IMR-90 (cell line): ENCODE data around the gene KCTD5.

Experiments used
- CEBPB ChIP-seq: IDR thresholded peaks from 2 replicates; pipeline ENCODE4 v1.6.1; 2012; ENCODE audit warnings: low read depth, low read length, improper control_type of control experiment
- CHD1 ChIP-seq: IDR thresholded peaks from 2 replicates; pipeline ENCODE4 v1.6.1; 2012; ENCODE audit warnings: low read depth, low read length, improper control_type of control experiment
- CTCF ChIP-seq: conservative IDR thresholded peaks from 2 replicates; pipeline ENCODE4 v1.5.1; 2012; ENCODE audit warnings: mild to moderate bottlenecking, low read depth, low read length, improper control_type of control experiment
- ELK1 ChIP-seq: fragments of 150-350 bp; IDR thresholded peaks from 2 replicates; pipeline ENCODE4 v1.6.1; 2016; ENCODE audit warnings: low read depth, mild to moderate bottlenecking, low read length, moderate library complexity, borderline replicate concordance
- FOS ChIP-seq: fragments of 150-350 bp; IDR thresholded peaks from 2 replicates; pipeline ENCODE4 v1.6.1; 2016; ENCODE audit warnings: low read depth, low read length
- MAFK ChIP-seq: IDR thresholded peaks from 2 replicates; pipeline ENCODE4 v1.6.1; 2012; ENCODE audit warnings: low read depth, low read length, improper control_type of control experiment
- MXI1 ChIP-seq: IDR thresholded peaks from 2 replicates; pipeline ENCODE4 v1.6.1; 2012; ENCODE audit warnings: low read depth, mild to moderate bottlenecking, low read length, moderate library complexity, borderline replicate concordance
- NFE2L2 ChIP-seq: fragments of 150-350 bp; IDR thresholded peaks from 2 replicates; pipeline ENCODE4 v1.6.1; 2016; ENCODE audit warnings: low read depth, mild to moderate bottlenecking, low read length
- POLR2A ChIP-seq: IDR thresholded peaks from 2 replicates; pipeline ENCODE4 v1.6.1; 2012; ENCODE audit warnings: mild to moderate bottlenecking, low read depth, low read length
- RAD21 ChIP-seq: IDR thresholded peaks from 2 replicates; pipeline ENCODE4 v1.6.1; 2012; ENCODE audit warnings: low read length, improper control_type of control experiment
- RFX5 ChIP-seq: IDR thresholded peaks from 2 replicates; pipeline ENCODE4 v1.8.0; 2012; ENCODE audit warnings: low read depth, mild to moderate bottlenecking, low read length, moderate library complexity
- SMC3 ChIP-seq: fragments of 150-350 bp; IDR thresholded peaks from 2 replicates; pipeline ENCODE4 v1.6.1; 2016; ENCODE audit warnings: low read depth, mild to moderate bottlenecking, antibody characterized with exemption, low read length, moderate library complexity

- TF ChIP-seq CTCF (no peak), MXI1 (no peak), POLR2A (no peak), MAFK (no peak), RFX5 (no peak), NFE2L2 (no peak), ELK1 (no peak), CEBPB (no peak), FOS (no peak), SMC3 (no peak), RAD21 (no peak), CHD1 (no peak)
Measured at GRCh38 chr16:2675021-2675420, 7.3 kb upstream of the KCTD5 start.
